ENCODE measurements around the gene AGBL4.
"Not testable (repeated sequence)": the region's sequence is repeated elsewhere in the genome, so short reads cannot be mapped to it uniquely, and the experiment has no call there.

Gene AGBL4

DNA sequence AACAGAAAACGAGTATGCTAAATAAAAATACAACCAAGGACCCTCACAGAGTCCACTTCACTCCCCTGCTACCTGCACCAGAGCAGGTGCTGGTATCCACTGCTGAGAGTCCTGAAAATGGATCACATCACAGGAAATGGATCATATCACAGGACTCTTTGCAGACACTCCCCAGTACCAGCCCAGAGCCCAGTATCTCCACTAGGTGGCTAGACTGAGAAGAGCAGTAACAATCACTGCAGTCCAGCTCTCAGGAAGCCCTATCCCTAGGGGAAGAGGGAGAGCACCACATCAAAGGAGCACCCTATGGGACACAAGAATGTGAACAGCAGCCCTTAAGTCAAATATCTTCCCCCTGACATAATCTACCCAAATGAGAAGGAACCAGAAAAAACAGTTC lies 28.0 kb downstream of the AGBL4 start:
- TF ChIP-seq, protein P1, sequence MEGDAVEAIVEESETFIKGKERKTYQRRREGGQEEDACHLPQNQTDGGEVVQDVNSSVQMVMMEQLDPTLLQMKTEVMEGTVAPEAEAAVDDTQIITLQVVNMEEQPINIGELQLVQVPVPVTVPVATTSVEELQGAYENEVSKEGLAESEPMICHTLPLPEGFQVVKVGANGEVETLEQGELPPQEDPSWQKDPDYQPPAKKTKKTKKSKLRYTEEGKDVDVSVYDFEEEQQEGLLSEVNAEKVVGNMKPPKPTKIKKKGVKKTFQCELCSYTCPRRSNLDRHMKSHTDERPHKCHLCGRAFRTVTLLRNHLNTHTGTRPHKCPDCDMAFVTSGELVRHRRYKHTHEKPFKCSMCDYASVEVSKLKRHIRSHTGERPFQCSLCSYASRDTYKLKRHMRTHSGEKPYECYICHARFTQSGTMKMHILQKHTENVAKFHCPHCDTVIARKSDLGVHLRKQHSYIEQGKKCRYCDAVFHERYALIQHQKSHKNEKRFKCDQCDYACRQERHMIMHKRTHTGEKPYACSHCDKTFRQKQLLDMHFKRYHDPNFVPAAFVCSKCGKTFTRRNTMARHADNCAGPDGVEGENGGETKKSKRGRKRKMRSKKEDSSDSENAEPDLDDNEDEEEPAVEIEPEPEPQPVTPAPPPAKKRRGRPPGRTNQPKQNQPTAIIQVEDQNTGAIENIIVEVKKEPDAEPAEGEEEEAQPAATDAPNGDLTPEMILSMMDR (conservative IDR thresholded peaks at IDR 0.05): peak; percentile 47
- no peak overlapping the region for H3K27ac ChIP-seq

DNA sequence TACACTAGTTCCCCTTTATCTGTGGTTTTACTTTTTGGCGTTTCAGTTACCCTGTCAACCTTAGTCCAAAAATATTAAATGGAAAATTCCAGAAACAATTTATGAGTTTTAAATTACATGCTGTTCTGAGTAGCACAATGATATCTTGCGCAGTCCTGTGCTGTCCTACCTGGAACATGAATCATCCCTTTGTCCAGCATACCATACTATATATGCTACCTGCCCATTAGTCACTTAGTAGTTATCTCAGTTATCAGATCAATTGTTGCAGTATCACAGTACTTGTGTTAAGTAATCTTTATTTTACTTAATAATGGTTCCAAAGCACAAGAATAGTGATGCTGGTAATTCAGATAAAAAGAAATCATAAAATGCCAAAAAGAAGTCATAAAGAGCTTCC lies 52.7 kb downstream of the AGBL4 start:
- TF ChIP-seq, protein P1 (conservative IDR thresholded peaks at IDR 0.05): no peak
- no peak overlapping the region for H3K27ac ChIP-seq

DNA sequence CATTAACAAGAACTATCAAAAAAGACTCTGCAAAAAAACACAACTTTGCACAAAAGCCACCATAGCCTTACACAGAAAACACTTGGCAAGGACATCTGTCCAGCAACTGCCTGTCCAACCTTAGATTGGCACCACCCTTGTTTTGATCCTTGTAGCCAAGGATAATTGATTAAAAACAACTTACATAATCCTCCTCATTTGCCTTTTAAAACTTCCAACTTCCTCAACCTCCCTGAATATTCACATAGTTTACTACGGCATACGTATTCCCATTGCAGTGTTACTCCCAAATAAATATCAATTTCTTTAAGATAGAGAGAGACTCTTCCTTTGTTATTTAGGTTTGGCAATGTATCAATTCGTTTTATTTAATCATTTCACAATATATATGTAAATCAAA lies 72.4 kb downstream of the AGBL4 start:
- TF ChIP-seq, protein P1 (conservative IDR thresholded peaks at IDR 0.05): no peak
- H3K27ac ChIP-seq: no peak overlapping the region

DNA sequence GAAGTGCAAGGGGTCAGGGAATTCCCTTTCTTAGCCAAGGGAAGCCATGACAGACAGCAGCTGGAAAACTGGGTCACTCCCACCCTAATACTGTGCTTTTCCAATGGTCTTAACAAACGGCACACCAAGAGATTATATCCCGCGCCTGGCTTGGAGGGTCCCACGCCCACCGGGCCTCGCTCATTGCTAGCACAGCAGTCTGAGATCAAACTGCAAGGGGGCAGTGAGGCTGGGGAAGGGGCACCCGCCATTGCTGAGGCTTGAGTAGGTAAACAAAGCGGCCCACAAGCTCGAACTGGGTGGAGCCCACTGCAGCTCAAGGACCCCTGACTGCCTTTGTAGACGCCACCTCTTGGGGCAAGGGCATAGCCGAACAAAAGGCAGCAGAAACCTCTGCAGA lies 108.5 kb downstream of the AGBL4 start:
- not testable (repeated sequence) for H3K27ac ChIP-seq

DNA sequence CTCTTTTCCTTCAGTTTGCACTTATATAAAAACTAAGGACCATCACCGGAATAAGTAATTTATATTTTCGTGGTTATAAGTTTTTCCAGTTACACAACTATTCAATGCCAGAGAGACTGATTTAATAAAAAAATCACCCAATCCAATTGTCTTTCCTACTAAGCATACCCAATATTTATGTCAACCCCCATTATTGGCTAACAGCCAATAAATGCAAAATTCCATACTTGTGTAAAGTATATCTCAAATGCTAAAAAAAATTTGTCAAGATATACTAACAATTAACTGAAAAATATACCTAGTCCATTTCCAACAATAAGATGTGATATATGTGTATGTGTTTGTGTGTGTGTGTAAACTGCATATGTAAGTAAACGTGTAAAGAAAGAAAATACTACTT lies 117.4 kb downstream of the AGBL4 start:
- TF ChIP-seq, protein P1 (conservative IDR thresholded peaks at IDR 0.05): no peak
- no peak overlapping the region for H3K27ac ChIP-seq

DNA sequence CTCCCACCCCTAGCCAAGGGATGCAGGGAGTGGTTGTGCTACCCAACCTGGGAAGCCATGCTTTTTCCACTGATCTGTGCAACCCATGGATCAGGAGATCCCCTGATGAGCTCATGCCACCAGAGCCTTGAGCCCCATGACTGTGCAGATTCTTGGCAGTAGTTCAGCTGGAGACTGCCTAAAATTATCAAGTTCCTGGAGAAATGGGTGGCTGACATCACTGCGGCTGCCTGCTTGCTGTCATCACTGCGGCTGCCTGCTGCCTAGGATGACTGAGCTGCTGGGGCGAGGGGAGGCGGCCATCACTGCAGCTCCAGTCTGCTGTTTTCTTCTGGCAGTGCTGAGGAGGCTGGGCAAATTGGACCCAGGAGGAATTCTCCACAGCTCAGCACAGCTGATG lies 159.2 kb downstream of the AGBL4 start:
- H3K27ac ChIP-seq: no peak overlapping the region
- TF ChIP-seq, protein P1 (conservative IDR thresholded peaks at IDR 0.05): no peak

DNA sequence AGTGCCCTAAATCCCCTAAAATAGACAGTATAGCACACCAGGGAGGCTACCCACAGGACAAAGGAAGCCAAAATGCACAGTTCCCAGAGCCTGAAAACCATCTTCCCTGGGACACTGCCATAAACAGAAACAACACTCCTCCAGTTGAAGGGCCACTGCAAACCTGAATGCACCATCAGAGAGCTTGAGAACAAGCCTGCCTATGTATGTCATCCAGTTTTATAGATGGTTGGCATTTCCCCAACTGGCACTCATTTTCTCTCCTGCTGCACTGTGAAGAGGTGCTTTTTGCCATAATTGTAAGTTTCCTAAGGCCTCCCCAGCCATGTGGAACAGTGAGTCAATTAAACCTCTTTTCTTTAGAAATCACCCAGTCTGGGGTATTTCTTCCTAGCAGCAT lies 169.0 kb downstream of the AGBL4 start:
- H3K27ac ChIP-seq: no peak overlapping the region
- TF ChIP-seq, protein P1 (conservative IDR thresholded peaks at IDR 0.05): no peak

DNA sequence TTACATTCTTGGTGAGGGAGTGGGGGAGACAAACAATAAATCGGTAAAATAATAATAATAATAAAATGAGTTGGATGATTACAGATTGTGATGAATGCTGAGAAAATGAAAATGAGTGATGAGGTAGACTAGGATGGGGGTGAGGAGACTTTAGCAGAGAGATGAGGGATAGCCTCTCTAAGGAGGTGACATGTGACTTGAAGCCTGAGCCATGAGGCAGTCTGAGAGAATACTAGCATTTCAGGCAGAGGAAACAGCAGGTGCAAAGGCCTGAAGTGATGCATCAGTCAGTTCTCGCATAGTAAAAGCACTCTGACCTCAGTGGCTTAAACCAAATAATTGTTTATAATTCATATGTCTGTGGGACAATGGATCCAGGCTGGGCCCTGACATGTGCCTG lies 181.2 kb downstream of the AGBL4 start:
- TF ChIP-seq, protein P1 (conservative IDR thresholded peaks at IDR 0.05): no peak
- no peak overlapping the region for H3K27ac ChIP-seq
